Kidney (tissue), 14 donors: ENCODE results near the gene NDUFAF8. TPM values are rescaled to one million over a fixed set of nuclear protein-coding genes. Genes with fewer than 3 reads are reported as not detected.

ENCODE experiments used
- DNase-seq, 5 donors: peaks; one replicate each; pipeline ENCODE4 v3.0.0-alpha.2; 2013 to 2020
- FAIRE-seq: peaks from 2 replicates; lab custom pipeline; 2012; peaks lifted over from hg19 to GRCh38; lab: Jason Lieb, UNC
- H3K27ac ChIP-seq, 2 donors: one replicate each; pipeline ENCODE4 v1.7.0; 2013; ENCODE audit warnings: low read depth in 2 of 2, low read length in 2 of 2, inconsistent platforms in 1 of 2
- H3K27me3 ChIP-seq: one replicate; pipeline ENCODE4 v1.7.1; 2013; ENCODE audit warnings: low read length, inconsistent platforms; ENCODE audit not compliant: control insufficient read depth, insufficient read depth
- H3K36me3 ChIP-seq, 3 donors: one replicate each; pipeline versions ENCODE4 v1.7.0 to v1.7.1; 2013; ENCODE audit warnings: low read length in 3 of 3, control low read depth in 1 of 3, inconsistent platforms in 1 of 3; ENCODE audit not compliant: insufficient read depth in 3 of 3, control insufficient read depth in 2 of 3
- H3K4me1 ChIP-seq, 3 donors: one replicate each; pipeline versions ENCODE4 v1.7.0 to v1.7.1; 2013; ENCODE audit warnings: low read length in 3 of 3, inconsistent platforms in 1 of 3, low read depth in 1 of 3; ENCODE audit not compliant: control insufficient read depth in 2 of 3, insufficient read depth in 2 of 3
- H3K4me3 ChIP-seq, 3 donors: one replicate each; pipeline versions ENCODE4 v1.7.0 to v1.8.1; 2013; ENCODE audit warnings: low read length in 3 of 3, control low read depth in 1 of 3, inconsistent platforms in 1 of 3
- H3K9ac ChIP-seq, 3 donors: one replicate each; pipeline versions ENCODE4 v1.7.0 to v1.7.1; 2013; ENCODE audit warnings: low read length in 3 of 3, control low read depth in 1 of 3, inconsistent platforms in 1 of 3
- H3K9me3 ChIP-seq, 3 donors: one replicate each; pipeline versions ENCODE4 v1.7.0 to v1.7.1; 2013; ENCODE audit warnings: low read length in 3 of 3, control low read depth in 1 of 3, inconsistent platforms in 1 of 3; ENCODE audit not compliant: control insufficient read depth in 2 of 3, insufficient read depth in 1 of 3
- intact Hi-C: fragments of 100-400 bp; cut with DNase I; formaldehyde crosslinking; loops from one replicate; pipeline ENCODE4 v1.11.1; 2022
- polyA plus RNA-seq: library from polyadenylated mRNA; stranded (reverse); fragments of 350-450 nt; fragmentation: Illumina TruSeq; extraction: RNeasy Lipid Tissue Mini Kit (QIAGEN cat#74804); gene quantifications from one replicate; pipeline ENCODE4 v1.2.3, GENCODE V29; 2014; ENCODE audit warnings: low read depth, low replicate concordance; ENCODE audit not compliant: insufficient read depth
- total RNA-seq: library from RNA; stranded (reverse); fragmentation: NEBNext Ultra II Directional; extraction: Animal tissue kit (Norgen Biotek cat#: 25700); gene quantifications from one replicate; pipeline ENCODE4 v1.2.1, GENCODE V29; 2021
- TF ChIP-seq, protein P1 (sequence below): IDR thresholded peaks from 3 replicates; pipeline ENCODE4 v1.5.1; 2012; ENCODE audit warnings: mild to moderate bottlenecking, moderate library complexity, borderline replicate concordance; ENCODE audit not compliant: insufficient read depth; ENCODE audit errors: extremely low read depth
- donor health status: control.
- donor health status: control.
- donor health status: control.
- donor health status: control.
- donor health status: control.
- donor health status: DM: yes; HTN: yes; CAD: no.
- donor health status: Normal renal cell carcinoma (clear cell type).

The NDUFAF8 gene
- total and polyA plus RNA-seq, 2 donors from 2014 or later: 38.6 to 134 TPM

DNA sequence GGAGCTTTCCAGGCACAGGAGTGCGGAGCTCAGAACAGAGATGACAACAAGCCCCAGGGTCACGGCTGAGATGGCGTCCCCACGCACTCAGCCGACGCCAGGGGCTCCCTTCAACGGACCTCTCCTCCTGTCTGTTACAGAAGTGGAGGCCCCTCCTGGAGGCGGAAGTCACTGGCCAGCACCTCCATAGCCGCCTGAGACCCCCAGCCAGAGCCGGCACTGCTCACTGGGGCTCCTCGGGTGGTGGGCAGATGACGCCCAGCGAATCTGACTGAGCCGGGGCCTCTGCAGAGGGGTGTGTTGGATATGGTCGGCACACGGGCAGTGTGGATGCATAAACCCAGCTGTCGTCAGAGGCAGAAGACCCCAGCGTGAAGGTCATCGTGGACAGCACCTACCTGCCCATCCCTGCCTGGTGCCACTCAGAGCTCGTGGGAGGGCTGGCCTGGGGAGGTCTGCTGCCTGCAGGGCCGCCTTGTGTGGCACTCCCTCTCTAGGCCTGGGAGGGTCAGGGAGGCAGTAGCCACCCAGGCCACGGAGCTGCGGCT is 20.0 kb downstream of the NDUFAF8 start:
- no peak for FAIRE-seq
- TF ChIP-seq, protein P1, sequence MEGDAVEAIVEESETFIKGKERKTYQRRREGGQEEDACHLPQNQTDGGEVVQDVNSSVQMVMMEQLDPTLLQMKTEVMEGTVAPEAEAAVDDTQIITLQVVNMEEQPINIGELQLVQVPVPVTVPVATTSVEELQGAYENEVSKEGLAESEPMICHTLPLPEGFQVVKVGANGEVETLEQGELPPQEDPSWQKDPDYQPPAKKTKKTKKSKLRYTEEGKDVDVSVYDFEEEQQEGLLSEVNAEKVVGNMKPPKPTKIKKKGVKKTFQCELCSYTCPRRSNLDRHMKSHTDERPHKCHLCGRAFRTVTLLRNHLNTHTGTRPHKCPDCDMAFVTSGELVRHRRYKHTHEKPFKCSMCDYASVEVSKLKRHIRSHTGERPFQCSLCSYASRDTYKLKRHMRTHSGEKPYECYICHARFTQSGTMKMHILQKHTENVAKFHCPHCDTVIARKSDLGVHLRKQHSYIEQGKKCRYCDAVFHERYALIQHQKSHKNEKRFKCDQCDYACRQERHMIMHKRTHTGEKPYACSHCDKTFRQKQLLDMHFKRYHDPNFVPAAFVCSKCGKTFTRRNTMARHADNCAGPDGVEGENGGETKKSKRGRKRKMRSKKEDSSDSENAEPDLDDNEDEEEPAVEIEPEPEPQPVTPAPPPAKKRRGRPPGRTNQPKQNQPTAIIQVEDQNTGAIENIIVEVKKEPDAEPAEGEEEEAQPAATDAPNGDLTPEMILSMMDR: no peak
- H3K27ac ChIP-seq: no peak overlapping the region
- H3K36me3 ChIP-seq: peaks cover 0 to 33% (median 10%) of the 10 kb centered on the region in 3 donors
- H3K9me3 ChIP-seq: no peaks in the 10 kb centered on the region
- intact Hi-C loops: loop anchor here (10.0 kb wide), 1 partner anchor 226 kb away; no protein-coding TSS in a partner anchor
- H3K27me3 ChIP-seq: no peaks in the 10 kb centered on the region
- H3K9ac ChIP-seq: no peak overlapping the region
- H3K4me3 ChIP-seq: no peak overlapping the region
- H3K4me1 ChIP-seq: peaks cover 0 to 12% (median 9%) of the 10 kb centered on the region in 3 donors
- DNase-seq: no peak

DNA sequence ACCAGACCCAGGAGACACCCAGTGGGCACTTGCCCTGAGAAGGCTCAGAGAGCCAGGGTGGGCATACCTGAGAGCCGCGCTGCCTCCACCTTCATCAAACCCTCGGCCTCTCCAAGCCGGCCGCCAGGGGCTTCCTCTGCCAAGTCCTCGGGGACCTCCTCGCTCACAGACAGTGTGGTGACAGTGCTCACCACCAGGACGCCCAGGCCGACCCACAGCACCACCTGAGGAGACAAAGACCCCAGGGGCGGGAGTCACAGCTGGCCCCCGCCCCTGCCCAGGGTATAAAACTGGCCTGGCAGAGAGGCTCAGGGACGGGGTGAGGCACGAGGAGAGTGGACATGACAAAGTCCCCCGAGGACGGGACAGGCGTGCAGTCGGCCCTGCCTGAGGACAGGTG is 21.1 kb downstream of the NDUFAF8 start:
- H3K4me1 ChIP-seq: peaks cover 0 to 9% (median 6%) of the 10 kb centered on the region in 3 donors
- H3K9ac ChIP-seq: no peak overlapping the region
- no peak overlapping the region for H3K4me3 ChIP-seq
- no peaks in the 10 kb centered on the region for H3K27me3 ChIP-seq
- FAIRE-seq: no peak
- H3K27ac ChIP-seq: no peak overlapping the region
- intact Hi-C loops: no loop called here
- H3K36me3 ChIP-seq: peaks cover 0 to 37% (median 10%) of the 10 kb centered on the region in 3 donors
- no peaks in the 10 kb centered on the region for H3K9me3 ChIP-seq
- TF ChIP-seq, protein P1: no peak
- no peak for DNase-seq

DNA sequence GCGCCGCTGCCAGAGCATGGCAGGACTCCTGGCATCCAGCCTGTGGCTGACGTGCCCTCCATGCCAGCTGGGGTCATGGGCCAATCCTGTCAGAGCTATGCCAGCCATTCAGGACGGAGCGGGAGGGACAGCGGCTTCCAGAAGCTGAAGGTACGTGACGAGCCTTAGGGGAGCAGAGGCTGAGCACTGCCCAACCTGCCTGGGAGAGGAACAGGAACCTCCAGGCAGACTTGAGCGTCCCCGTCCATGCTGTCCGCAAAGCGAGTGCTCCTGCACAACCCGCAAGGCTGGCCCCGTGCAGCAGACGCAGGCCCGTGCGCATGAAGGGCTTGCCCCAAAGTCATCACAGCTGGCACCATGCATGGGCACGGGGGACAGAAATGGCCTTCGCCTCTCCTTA is 21.5 kb downstream of the NDUFAF8 start:
- FAIRE-seq: no peak
- H3K9me3 ChIP-seq: no peaks in the 10 kb centered on the region
- peaks cover 0 to 37% (median 10%) of the 10 kb centered on the region in 3 donors for H3K36me3 ChIP-seq
- no peak overlapping the region for H3K4me3 ChIP-seq
- peaks cover 0 to 9% (median 2%) of the 10 kb centered on the region in 3 donors for H3K4me1 ChIP-seq
- no peak overlapping the region for H3K27ac ChIP-seq
- no peak overlapping the region for H3K9ac ChIP-seq
- TF ChIP-seq, protein P1: no peak
- intact Hi-C loops: no loop called here
- H3K27me3 ChIP-seq: no peaks in the 10 kb centered on the region
- no peak for DNase-seq
